Measurements from ENCODE around the gene COL18A1. TPM values are rescaled to one million over a fixed set of nuclear protein-coding genes. Genes with fewer than 3 reads are reported as not detected.

Gene COL18A1
- polyA plus RNA-seq, 3 donors: 0.80 to 4.1 (median 1.1) TPM

DNA sequence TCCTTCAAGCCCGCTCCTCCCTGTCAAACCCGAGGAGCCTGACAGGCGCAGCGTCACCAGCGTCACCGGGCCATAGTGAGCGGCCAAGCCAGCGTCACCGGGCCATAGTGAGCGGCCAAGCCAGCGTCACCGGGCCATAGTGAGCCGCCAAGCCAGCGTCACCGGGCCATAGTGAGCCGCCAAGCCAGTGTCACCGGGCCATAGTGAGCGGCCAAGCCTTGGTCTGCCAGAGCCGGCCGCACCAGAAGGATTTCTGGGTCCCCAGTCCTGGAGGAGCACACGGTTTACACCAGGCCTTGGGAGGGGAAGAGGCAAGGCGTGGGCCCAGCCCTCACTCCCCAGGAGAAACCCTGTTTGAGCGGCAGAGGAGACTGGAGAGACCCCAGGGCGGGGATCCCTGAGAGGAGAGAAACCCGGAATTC lies 39.8 kb upstream of the COL18A1 start:
- 98% methylated on average over 21 of the region's 25 CpGs for WGBS (ENCODE audit: insufficient coverage)
- no peaks in the 10 kb centered on the region for H3K36me3 ChIP-seq (replicated peaks in 1 of 2; ENCODE audit: control insufficient read depth in 1 of 2, insufficient read depth in 2 of 2, low read length in 2 of 2)
- intact Hi-C loops (cut with micrococcal nuclease): no loop called here

GRCh38 chr21:45365608-45366241 lies 39.2 kb upstream of the COL18A1 start:
- intact Hi-C loops (cut with micrococcal nuclease): no loop called here
- no peak overlapping the region for H3K27ac Mint-ChIP-seq
- H3K4me1 Mint-ChIP-seq: peaks cover 10% of the 10 kb centered on the region
- Histone ChIP-seq H3K9me3 (replicated peaks in 1 of 2; ENCODE audit: control insufficient read depth in 1 of 2, insufficient read depth in 1 of 2, low read length in 2 of 2) (no peaks in the 10 kb centered on the region), H2AFZ (ENCODE audit: insufficient read depth, low read depth, low read length, poor library complexity, severe bottlenecking) (no peak overlapping the region), H3K4me1 (ENCODE audit: control insufficient read depth in 1 of 2, insufficient read depth in 2 of 2, low read length in 2 of 2) (peaks cover 0 to 6% of the 10 kb centered on the region in 2 donors), H3K36me3 (replicated peaks in 1 of 2; ENCODE audit: control insufficient read depth in 1 of 2, insufficient read depth in 2 of 2, low read length in 2 of 2) (no peaks in the 10 kb centered on the region), H3K27me3 (ENCODE audit: control insufficient read depth in 2 of 2, insufficient read depth in 2 of 2, low read length in 2 of 2) (no peaks in the 10 kb centered on the region), H3K4me3 (replicated peaks in 1 of 3; ENCODE audit: low read depth in 2 of 3, low read length in 3 of 3) (no peak overlapping the region), H3K9ac (ENCODE audit: insufficient read depth, low read length, poor library complexity, severe bottlenecking) (no peak overlapping the region), H3K4me2 (replicated peaks; ENCODE audit: extremely low read depth, low read length, poor library complexity, severe bottlenecking) (no peak overlapping the region), H4K20me1 (ENCODE audit: insufficient read depth, low read length) (no peaks in the 10 kb centered on the region), H3K79me2 (ENCODE audit: insufficient read depth, low read length) (no peaks in the 10 kb centered on the region), H3K27ac (ENCODE audit: low read depth in 1 of 2, low read length in 2 of 2) (no peak overlapping the region)
- DNase-seq: no peak
- WGBS (ENCODE audit: insufficient coverage): 94% methylated on average over 21 of the region's 26 CpGs
- peaks cover 6 to 11% (median 6%) of the 10 kb centered on the region in 3 donors for H3K27me3 Mint-ChIP-seq (ENCODE audit: low read depth in 3 of 3)
- TF ChIP-seq CTCF (IDR thresholded peaks at IDR 0.05): no peak
- no peak overlapping the region for H3K4me3 Mint-ChIP-seq
- H3K36me3 Mint-ChIP-seq: no peaks in the 10 kb centered on the region
- H3K9me3 Mint-ChIP-seq: peaks cover 0 to 2% (median 0%) of the 10 kb centered on the region in 7 donors

More for the DNA sequence above, 39.8 kb upstream of the COL18A1 start:
- peaks cover 0 to 2% (median 0%) of the 10 kb centered on the region in 7 donors for H3K9me3 Mint-ChIP-seq
- H3K36me3 Mint-ChIP-seq: no peaks in the 10 kb centered on the region
- Histone ChIP-seq H3K9me3 (replicated peaks in 1 of 2; ENCODE audit: control insufficient read depth in 1 of 2, insufficient read depth in 1 of 2, low read length in 2 of 2) (no peaks in the 10 kb centered on the region), H3K27me3 (ENCODE audit: control insufficient read depth in 2 of 2, insufficient read depth in 2 of 2, low read length in 2 of 2) (no peaks in the 10 kb centered on the region), H4K20me1 (ENCODE audit: insufficient read depth, low read length) (no peaks in the 10 kb centered on the region), H3K27ac (ENCODE audit: low read depth in 1 of 2, low read length in 2 of 2) (no peak overlapping the region), H3K4me3 (replicated peaks in 1 of 3; ENCODE audit: low read depth in 2 of 3, low read length in 3 of 3) (no peak overlapping the region), H2AFZ (ENCODE audit: insufficient read depth, low read depth, low read length, poor library complexity, severe bottlenecking) (no peak overlapping the region), H3K79me2 (ENCODE audit: insufficient read depth, low read length) (no peaks in the 10 kb centered on the region), H3K9ac (ENCODE audit: insufficient read depth, low read length, poor library complexity, severe bottlenecking) (no peak overlapping the region), H3K4me1 (ENCODE audit: control insufficient read depth in 1 of 2, insufficient read depth in 2 of 2, low read length in 2 of 2) (peaks cover 0 to 6% of the 10 kb centered on the region in 2 donors), H3K4me2 (replicated peaks; ENCODE audit: extremely low read depth, low read length, poor library complexity, severe bottlenecking) (no peak overlapping the region)
- H3K4me1 Mint-ChIP-seq: peaks cover 10% of the 10 kb centered on the region
- H3K27me3 Mint-ChIP-seq (ENCODE audit: low read depth in 3 of 3): peaks cover 6 to 12% (median 8%) of the 10 kb centered on the region in 3 donors
- no peak for TF ChIP-seq CTCF (IDR thresholded peaks at IDR 0.05)
- no peak for DNase-seq
- no peak overlapping the region for H3K4me3 Mint-ChIP-seq
- H3K27ac Mint-ChIP-seq: no peak overlapping the region

Measured in CD14-positive monocyte (primary cell).